ENCODE results near the gene NDUFA13.

NDUFA13 gene

GRCh38 chr19:19513682-19514081 is 2.3 kb upstream of the NDUFA13 start:
- DNase-seq: no peak

DNA sequence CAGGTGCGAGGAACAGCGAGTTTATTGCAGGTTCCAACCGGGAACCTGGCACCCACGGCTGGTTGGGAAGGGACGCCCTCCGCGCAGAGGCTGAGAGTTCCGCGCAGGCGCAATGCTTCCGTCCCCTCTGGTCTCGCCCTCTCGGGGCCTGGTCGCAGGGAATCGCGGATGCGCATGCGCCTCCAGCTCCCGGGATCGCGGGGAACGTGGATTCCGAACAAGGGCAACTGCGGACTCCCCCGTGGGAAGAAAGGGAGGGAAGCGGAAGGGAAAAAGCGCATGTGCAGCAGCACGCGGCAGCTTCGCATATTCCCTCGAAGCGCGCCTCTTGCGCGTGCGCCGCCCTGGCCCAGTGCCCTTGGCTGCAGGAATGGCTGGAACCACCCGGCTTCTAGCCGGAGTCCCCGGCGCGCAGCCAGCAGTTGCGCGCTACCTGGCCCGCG is 1.8 kb upstream of the NDUFA13 start:
- DNase-seq: no peak

DNA sequence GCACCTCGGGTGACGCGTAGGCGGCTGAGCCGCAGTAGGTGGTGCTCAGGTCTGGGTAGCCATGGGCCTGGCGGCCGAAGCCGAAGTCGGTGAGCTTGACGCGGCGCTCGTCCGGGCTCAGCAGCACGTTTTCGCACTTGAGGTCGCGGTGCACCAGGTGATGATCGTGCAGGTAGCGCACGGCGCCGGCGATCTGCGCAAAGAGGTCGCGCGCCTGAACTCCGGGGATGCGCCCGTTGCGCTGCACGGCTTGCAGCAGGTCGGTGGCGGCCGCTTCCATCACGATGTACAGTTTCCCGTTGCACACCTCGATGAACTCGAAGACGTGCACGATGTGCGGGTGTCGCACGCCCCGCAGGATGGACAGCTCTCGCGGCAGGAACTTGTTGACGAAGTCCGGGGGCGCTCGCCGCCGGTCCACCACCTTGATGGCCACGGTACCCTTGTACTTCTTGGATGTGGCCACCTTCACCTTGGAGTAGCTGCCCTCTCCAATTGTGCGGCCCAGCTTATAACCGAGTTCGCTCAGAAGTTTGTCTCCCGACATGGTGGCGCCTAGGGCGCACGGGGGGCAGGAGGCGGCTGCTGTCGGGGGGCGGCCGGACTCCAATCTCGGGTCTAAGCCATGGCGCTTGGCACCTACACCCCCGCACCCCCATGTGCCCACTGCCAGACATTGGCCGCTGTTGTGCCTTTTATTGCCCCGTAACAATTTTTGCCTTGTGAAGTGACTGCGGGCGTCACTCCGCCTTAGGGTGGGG is 964 bp upstream of the NDUFA13 start, which contains the start of gene TSSK6:
TSS of gene TSSK6 (minus strand) at position 668 of the 761 bp plus-strand sequence. CDS start at position 547, 121 bp downstream.
- DNase-seq: no peak

- DNase-seq: no peak
Observed at GRCh38 chr19:19517235-19517619, 1.2 kb downstream of the NDUFA13 start.

GRCh38 chr19:19520989-19521388 is 5.0 kb downstream of the NDUFA13 start:
- DNase-seq: no peak

DNA sequence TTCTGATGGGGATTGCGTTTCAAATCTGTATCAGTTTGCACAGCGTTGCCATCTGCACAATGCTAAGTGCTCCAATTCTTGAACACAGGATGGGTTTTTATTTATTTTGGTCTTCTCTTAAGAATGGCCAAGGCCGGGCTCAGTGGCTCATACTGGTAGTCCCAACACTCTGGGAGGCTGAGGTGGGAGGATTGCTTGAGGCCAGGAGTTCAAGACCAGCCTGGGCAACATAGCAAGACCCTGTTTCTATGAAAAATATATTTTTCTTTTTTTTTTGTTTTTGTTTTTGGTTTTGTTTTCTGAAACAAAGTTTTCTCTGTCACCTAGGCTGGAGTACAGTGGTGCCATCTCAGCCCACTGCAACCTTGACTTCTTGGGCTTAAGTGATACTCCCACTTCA is 7.2 kb downstream of the NDUFA13 start:
- DNase-seq: no peak

DNA sequence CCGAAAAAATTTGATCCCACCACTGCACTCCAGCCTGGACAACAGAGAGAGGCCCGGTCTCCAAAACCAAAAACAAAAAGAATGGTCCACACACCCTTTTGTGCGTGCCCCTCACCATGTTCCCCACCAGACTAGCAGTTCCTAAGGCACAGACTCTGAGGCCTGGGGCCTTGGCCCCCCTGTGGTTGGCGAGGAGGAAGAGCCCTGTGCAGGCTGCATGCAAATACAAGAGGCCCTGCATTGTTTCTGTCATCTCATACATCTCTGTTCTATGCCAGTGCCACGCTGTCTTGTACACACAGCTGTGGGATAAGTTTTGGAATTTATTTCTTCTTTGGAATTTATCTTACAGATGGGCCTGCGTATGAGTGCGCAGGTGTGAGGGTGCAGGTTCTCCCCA is 8.0 kb downstream of the NDUFA13 start:
- no peak for DNase-seq

DNA sequence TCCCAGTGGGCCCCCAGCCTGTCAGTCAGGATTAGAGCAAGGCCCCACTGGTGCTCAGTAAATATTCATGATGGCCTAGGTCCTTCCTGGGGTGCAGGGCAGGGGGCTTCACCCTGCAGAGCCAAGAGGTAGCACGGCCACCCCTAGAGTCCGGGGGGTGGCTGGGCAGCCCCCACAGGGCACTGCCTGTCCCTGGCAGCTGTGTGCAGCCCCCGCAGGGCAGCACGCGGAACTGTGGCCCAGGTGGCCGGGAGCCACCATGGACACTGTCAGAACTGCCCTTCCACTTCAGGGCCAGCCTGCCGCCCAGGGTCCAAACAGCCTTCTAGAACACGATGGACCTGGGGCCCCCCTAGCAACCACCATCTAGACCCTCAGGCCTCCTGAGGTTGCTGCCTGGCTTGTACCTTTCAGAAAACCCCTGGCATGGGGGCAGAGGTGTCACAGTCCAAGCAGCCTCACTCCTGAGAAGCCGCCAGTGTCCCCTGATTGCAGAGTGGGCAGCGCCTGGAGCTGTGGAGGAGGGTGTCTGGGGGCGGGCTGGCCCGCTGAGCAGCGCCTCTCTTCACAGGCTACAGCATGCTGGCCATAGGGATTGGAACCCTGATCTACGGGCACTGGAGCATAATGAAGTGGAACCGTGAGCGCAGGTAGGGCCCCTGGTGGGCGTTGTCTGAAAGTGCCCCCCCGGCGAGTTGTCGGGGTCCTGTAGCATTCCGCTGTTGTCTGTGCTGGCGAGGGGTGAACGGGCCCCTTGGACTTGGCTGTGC is 9.8 kb downstream of the NDUFA13 start:
- DNase-seq: no peak

DNA sequence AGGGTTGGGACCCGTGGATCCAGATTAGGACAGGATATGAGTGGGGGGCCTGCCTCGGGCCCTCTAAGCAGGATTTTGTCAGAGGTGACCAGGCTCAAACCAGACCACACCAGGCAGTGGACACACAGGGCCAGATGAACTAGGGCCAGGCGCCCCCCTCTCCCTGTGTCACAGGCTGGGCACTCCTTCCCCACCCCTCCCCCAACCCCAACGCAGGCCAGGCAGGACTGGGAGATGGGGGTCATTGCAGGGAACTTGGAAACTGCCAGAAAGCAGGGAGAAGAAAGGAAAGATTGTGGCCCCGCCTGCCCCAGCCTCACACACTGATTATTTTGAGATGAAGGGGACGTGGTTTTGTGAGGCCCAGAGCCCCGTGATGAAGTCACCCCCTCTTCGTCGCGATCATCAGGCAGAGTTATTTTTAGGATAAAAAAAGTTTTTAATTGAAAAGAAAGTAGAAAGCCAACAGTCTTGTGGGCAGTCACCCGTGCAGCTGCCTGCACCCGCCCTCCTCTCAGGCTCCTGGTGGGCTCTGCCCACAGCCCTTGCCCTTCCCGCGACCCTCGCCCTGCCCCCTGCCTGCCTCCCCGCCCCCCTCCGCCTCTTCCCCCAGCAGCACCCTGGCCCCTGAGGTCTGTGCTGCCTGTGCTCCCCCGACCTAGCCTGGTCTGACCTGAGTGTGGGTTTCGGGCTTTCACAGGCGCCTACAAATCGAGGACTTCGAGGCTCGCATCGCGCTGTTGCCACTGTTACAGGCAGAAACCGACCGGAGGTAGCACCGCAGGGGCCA is 10.8 kb downstream of the NDUFA13 start:
- DNase-seq: no peak

DNA sequence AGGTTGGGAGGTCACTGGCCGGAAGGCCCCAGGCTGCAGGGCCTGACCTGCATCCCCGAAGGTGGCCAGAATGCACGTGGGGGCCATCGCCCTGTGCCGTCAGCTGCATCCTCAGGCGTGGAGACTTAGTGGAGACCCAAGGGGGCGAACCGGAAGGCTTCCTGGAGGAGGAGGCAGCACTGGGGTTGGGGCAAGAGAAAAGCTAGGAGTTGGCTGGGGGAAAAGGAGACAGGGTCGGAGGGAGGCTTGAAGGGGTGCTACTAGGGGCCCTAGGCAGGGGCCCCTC is 11.3 kb downstream of the NDUFA13 start:
- no peak for DNase-seq

GRCh38 chr19:19527674-19528625 is 11.9 kb downstream of the NDUFA13 start:
- no peak for DNase-seq

DNA sequence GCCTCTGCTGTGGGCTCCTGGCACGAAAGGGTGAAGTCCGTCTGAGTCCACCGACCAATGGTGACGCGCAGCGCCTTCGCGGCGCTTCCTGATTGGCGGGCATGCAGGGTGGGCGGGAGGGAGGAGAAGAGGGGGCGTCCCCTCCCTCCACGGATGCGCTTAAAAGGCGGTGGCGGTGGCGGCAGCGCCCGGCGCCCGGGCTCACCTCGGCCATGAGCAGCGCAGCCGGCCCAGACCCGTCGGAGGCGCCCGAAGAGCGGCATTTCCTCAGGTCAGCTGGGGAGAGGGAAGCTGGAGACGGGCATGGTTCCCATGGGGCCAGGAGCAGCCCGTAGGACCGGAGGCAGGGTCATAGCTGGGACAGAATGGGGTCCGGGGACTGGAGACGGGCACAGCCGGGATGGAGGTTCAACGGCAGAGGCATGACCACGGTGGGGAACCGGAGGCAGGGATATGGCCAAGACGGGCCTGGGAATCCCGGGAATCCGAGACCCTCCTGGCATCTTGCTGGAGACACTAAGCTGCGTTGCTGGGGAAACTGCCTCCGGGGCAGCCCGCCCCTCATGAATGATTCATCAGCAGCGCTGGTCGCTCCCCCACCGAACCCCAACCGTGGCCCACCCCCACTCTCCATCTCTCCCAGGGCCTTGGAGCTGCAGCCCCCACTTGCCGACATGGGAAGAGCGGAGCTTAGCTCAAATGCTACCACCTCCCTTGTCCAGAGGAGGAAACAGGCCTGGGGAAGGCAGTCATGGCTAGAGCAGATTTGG is 12.9 kb downstream of the NDUFA13 start, which contains the start of gene YJEFN3:
TSS of gene YJEFN3 (plus strand) at position 191 of the 770 bp plus-strand sequence. CDS start at position 213, 22 bp downstream.
- DNase-seq: no peak

GRCh38 chr19:19529783-19530422 is 13.9 kb downstream of the NDUFA13 start:
- no peak for DNase-seq

DNA sequence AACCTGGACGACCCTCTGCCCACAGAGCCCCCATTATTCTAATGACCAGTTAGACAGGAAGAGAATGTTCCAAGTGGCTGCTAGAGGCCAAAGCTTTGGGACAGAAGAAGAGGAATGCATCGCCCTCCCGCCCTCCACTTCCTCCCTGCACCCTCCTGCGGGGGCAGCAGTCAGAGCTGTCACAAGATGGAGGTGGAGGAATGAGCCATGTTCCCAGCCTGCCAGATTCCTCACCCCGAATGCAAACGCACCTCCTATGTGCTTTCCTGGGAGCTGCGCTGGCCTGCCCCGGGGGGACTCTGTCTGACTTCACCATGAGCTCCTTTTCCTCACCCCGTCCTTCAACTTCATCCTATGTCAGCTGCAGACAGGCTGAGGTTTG is 14.4 kb downstream of the NDUFA13 start:
- DNase-seq: no peak

DNA sequence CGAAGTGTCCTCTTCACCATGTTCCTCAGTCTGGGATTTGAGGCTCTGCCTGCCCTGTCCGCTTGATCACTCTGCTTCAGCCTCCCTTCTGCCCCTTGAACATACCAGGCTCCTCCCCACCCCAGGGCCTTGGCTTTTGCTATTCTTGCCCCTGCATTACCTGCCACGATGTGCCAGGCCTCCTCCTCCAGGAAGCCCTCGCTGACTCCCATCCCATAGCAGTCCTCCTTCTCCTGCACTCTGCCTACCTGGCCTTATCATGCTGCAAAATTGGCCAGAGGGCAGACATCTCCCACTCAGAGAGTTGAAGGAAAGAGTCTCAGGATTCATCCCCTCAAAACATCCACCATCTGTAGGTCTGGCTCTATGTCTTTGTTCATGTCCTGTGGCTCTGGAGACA is 14.9 kb downstream of the NDUFA13 start:
- DNase-seq: no peak

DNA sequence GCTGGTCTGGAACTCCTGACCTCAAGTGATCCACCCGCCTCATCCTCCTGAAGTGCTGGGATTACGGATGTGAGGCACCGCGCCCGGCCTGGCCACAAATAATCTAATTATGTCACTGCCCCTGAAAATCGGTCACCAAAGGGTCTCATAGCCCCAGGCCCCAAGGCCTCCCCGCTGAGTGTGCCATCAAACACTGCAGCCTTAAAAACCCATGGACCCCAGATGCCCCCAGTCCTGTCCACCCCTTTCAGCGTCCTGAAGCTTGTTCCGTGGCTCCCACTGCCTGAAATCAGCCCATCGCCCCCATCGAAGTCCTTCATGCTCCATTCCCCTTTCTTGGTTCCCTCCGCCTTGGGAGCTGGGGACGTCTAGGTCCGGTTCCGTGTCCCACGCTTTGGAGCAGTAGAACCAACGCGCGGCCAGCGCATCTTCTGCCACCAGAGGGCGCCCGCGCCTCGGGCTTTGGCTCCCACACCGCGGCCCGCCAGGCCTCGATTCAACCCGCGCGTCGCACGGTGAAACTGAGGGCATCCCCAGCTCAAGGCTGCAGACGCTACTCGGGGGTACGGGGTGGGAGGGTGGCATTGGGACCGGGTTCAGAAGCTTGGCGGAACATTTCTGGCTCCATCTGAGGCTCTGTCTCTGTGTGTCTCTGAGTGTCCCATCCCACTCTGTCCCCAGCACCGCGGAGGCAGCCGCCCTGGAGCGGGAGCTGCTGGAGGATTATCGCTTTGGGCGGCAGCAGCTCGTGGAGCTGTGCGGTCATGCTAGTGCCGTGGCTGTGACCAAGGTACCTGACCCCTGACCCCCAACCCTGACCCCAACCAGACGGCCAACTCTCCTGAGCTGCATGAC is 16.2 kb downstream of the NDUFA13 start:
- no peak for DNase-seq

GRCh38 chr19:19532806-19533701 is 17.0 kb downstream of the NDUFA13 start:
- DNase-seq: no peak

DNA sequence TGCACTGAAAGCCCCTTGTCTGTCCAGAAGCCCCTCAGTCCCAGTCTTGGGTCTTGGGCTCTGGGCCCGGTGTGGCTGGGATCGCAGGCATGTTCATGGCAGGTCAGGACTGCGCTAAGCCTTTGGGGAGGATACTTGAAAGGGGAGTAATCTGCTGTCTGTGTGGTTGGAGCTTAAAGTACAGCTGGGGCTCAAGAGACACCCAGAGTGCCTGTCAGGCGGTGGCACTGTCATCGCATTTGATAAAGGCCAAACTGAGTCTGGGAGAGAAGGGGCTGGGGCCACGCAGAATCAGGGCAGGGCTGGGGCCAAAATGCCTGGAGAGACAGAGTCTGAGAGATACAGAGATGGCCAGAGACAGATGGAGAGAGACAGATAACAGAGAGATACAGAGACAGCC is 17.8 kb downstream of the NDUFA13 start:
- DNase-seq: no peak
